ENCODE results near the gene PDXP. TPM values are rescaled to one million over a fixed set of nuclear protein-coding genes. Genes with fewer than 3 reads are reported as not detected.

PDXP gene
- total and polyA plus RNA-seq, 2 of the 13 experiments (the other 11 are each of a cell fraction or from before 2014, with no cell fraction given), result 58.2 to 70.6 TPM

DNA sequence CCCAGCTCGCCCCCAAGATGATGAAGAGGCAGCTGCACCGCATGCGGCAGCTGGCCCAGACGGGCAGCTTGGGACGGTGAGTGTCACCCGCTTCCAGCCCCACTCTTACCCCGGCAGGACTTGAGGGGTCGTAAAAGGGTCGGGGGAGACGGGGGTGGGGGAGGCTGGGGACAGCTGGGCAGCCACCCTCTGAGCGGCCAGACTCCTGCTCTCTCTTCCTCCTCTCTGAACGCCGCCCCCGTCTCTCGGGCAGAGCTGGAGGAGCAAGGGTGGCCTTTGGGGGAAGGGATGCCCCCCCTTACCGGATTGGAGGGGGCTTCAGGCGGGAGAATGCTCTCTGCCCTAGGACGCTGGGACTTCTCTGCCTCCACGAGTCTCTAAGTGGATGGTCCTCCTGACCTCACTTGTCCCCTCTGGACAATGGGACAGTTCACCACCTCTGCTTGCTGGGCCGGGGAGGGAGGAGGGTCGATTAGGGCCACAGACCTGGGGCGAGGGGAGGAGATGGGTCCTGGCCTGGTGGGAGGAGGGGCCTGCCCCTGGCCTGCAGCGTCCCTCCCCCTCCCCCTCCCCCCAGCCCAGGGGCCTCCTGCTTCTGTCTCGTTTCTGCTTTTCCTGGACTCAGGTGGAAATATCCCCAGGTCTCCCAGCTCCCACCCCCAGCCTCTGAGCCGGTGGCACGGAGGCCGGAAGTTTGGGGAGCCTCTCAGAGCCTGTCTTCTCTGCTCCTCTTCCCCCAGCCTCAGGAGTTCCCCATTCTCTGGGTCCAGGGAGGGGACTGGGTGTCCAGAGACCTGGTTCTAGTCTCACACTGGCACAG, 18.5 kb upstream of the PDXP start (continued):
- TF ChIP-seq, protein P1, sequence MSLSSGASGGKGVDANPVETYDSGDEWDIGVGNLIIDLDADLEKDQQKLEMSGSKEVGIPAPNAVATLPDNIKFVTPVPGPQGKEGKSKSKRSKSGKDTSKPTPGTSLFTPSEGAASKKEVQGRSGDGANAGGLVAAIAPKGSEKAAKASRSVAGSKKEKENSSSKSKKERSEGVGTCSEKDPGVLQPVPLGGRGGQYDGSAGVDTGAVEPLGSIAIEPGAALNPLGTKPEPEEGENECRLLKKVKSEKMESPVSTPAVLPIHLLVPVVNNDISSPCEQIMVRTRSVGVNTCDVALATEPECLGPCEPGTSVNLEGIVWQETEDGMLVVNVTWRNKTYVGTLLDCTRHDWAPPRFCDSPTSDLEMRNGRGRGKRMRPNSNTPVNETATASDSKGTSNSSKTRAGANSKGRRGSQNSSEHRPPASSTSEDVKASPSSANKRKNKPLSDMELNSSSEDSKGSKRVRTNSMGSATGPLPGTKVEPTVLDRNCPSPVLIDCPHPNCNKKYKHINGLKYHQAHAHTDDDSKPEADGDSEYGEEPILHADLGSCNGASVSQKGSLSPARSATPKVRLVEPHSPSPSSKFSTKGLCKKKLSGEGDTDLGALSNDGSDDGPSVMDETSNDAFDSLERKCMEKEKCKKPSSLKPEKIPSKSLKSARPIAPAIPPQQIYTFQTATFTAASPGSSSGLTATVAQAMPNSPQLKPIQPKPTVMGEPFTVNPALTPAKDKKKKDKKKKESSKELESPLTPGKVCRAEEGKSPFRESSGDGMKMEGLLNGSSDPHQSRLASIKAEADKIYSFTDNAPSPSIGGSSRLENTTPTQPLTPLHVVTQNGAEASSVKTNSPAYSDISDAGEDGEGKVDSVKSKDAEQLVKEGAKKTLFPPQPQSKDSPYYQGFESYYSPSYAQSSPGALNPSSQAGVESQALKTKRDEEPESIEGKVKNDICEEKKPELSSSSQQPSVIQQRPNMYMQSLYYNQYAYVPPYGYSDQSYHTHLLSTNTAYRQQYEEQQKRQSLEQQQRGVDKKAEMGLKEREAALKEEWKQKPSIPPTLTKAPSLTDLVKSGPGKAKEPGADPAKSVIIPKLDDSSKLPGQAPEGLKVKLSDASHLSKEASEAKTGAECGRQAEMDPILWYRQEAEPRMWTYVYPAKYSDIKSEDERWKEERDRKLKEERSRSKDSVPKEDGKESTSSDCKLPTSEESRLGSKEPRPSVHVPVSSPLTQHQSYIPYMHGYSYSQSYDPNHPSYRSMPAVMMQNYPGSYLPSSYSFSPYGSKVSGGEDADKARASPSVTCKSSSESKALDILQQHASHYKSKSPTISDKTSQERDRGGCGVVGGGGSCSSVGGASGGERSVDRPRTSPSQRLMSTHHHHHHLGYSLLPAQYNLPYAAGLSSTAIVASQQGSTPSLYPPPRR (CRISPR knock-in tag; IDR thresholded peaks at IDR 0.05; ENCODE audit: borderline replicate concordance), result peak; percentile 45; the same call in 1 of the 2 replicates
- TF ChIP-seq HNRNPLL (IDR thresholded peaks at IDR 0.05; ENCODE audit: low read depth, low read length, poor library complexity, severe bottlenecking), result no peak
- TF ChIP-seq, protein P2, sequence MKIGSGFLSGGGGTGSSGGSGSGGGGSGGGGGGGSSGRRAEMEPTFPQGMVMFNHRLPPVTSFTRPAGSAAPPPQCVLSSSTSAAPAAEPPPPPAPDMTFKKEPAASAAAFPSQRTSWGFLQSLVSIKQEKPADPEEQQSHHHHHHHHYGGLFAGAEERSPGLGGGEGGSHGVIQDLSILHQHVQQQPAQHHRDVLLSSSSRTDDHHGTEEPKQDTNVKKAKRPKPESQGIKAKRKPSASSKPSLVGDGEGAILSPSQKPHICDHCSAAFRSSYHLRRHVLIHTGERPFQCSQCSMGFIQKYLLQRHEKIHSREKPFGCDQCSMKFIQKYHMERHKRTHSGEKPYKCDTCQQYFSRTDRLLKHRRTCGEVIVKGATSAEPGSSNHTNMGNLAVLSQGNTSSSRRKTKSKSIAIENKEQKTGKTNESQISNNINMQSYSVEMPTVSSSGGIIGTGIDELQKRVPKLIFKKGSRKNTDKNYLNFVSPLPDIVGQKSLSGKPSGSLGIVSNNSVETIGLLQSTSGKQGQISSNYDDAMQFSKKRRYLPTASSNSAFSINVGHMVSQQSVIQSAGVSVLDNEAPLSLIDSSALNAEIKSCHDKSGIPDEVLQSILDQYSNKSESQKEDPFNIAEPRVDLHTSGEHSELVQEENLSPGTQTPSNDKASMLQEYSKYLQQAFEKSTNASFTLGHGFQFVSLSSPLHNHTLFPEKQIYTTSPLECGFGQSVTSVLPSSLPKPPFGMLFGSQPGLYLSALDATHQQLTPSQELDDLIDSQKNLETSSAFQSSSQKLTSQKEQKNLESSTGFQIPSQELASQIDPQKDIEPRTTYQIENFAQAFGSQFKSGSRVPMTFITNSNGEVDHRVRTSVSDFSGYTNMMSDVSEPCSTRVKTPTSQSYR (CRISPR knock-in tag; IDR thresholded peaks at IDR 0.05; ENCODE audit: borderline replicate concordance), result peak; percentile 53; the same call in 1 of the 2 replicates
- TF ChIP-seq ZNF772 (CRISPR knock-in tag; IDR thresholded peaks at IDR 0.05), result 0 out of 2 replicates have a peak, but pooled peaks have one; percentile 36
- 0 out of 2 replicates have a peak, but pooled peaks have one; percentile 45 for TF ChIP-seq NFKB2 (CRISPR knock-in tag; IDR thresholded peaks at IDR 0.05; ENCODE audit: borderline replicate concordance)
- peak; percentile 88 for TF ChIP-seq ZMYM3 (CRISPR knock-in tag; IDR thresholded peaks at IDR 0.05)
- TF ChIP-seq, protein P3, sequence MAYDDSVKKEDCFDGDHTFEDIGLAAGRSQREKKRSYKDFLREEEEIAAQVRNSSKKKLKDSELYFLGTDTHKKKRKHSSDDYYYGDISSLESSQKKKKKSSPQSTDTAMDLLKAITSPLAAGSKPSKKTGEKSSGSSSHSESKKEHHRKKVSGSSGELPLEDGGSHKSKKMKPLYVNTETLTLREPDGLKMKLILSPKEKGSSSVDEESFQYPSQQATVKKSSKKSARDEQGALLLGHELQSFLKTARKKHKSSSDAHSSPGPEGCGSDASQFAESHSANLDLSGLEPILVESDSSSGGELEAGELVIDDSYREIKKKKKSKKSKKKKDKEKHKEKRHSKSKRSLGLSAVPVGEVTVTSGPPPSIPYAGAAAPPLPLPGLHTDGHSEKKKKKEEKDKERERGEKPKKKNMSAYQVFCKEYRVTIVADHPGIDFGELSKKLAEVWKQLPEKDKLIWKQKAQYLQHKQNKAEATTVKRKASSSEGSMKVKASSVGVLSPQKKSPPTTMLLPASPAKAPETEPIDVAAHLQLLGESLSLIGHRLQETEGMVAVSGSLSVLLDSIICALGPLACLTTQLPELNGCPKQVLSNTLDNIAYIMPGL (CRISPR knock-in tag; IDR thresholded peaks at IDR 0.05; ENCODE audit: borderline replicate concordance in 1 of 2, low read depth in 1 of 2), result peak in 1 of 2 experiments; percentile 0; a peak in 1 of 4 replicates
- TF ChIP-seq ZBTB7A (CRISPR knock-in tag; IDR thresholded peaks at IDR 0.05), result no peak
- peak; percentile 38; the same call in 1 of the 2 replicates for TF ChIP-seq PCBP1 (IDR thresholded peaks at IDR 0.05; ENCODE audit: borderline replicate concordance, low read depth, low read length)
- TF ChIP-seq ZMAT3 (CRISPR knock-in tag; conservative IDR thresholded peaks at IDR 0.05), result peak; percentile 25; the same call in 1 of the 2 replicates

All from HepG2 (cell line).